K562 (cell line): ENCODE results near the gene CRADD. TPM values are rescaled to one million over a fixed set of nuclear protein-coding genes. Genes with fewer than 3 reads are reported as not detected.

ENCODE experiments used
- ATAC-seq: fragments of 200-7000 bp; cut with Tn5 transposase; 3 replicates; pipeline ENCODE4 v1.9.1; 2020; ENCODE audit warnings: moderate library complexity
- BruUV-seq: library from RNA; stranded (reverse); fragments of 400-500 nt; replicated peaks from 2 replicates; lab custom pipeline; 2021; lab: Mats Ljungman, UMichigan
- CTCF ChIA-PET: fragments of 300-600 bp; formaldehyde crosslinking; extraction: SDS; loops from one replicate; lab custom pipeline; 2021; ENCODE audit warnings: low intra/inter-chr PET ratio; lab: Yijun Ruan, JAX
- POLR2A ChIA-PET: fragments of 300-600, 350-650 bp; sonication (Branson Sonifier 250); formaldehyde crosslinking; extraction: SDS; loops from one replicate; lab custom pipeline; 2021; ENCODE audit warnings: antibody characterized with exemption, inconsistent platforms; lab: Yijun Ruan, JAX
- DNase-seq, 4 experiments: peaks; one replicate each; pipeline versions ENCODE4 v3.0.0 to v3.0.0-alpha.2; 2011 to 2018; ENCODE audit warnings: low spot score in 3 of 4, mixed read lengths in 3 of 4; ENCODE audit errors: extremely low read depth in 1 of 4
- FAIRE-seq: peaks from 2 replicates; lab custom pipeline; 2011; peaks lifted over from hg19 to GRCh38; lab: Jason Lieb, UNC
- H2AFZ ChIP-seq: 2 replicates; pipeline ENCODE4 v1.6.0; 2011; ENCODE audit warnings: low read depth, low read length, control low read depth, inconsistent platforms
- H3K27ac ChIP-seq: fragments of 200-600 bp; 3 replicates; pipeline ENCODE4 v1.8.0; 2011; ENCODE audit warnings: low read depth, mild to moderate bottlenecking, control low read depth, inconsistent platforms, low read length, moderate library complexity, mixed read lengths; ENCODE audit errors: extremely low read depth
- H3K27me3 ChIP-seq, 2 experiments: fragments of 300-600 bp in 1 of 2; 2 replicates in 1 of 2; 3 replicates in 1 of 2; pipeline versions ENCODE4 v1.6.0 to v1.8.0; 2011; ENCODE audit warnings: inconsistent platforms in 2 of 2, low read length in 2 of 2, mild to moderate bottlenecking in 1 of 2, mixed read lengths in 1 of 2, moderate library complexity in 1 of 2; ENCODE audit not compliant: control insufficient read depth in 2 of 2, insufficient read depth in 2 of 2
- H3K36me3 ChIP-seq: fragments of 300-600 bp; 3 replicates; pipeline ENCODE4 v1.8.0; 2011; ENCODE audit warnings: mild to moderate bottlenecking, low read length, inconsistent platforms; ENCODE audit not compliant: control insufficient read depth, insufficient read depth
- H3K4me1 ChIP-seq, 2 experiments: fragments of 200-600 bp in 1 of 2; replicated peaks in 1 of 2; 2 replicates in 1 of 2; 3 replicates in 1 of 2; pipeline versions ENCODE4 v1.5.1 to v1.8.0; 2011; ENCODE audit warnings: inconsistent platforms in 2 of 2, low read length in 2 of 2, mild to moderate bottlenecking in 1 of 2, mixed read lengths in 1 of 2, moderate library complexity in 1 of 2; ENCODE audit not compliant: control insufficient read depth in 2 of 2, insufficient read depth in 2 of 2
- H3K4me2 ChIP-seq: 2 replicates; pipeline ENCODE4 v1.6.1; 2011; ENCODE audit warnings: low read length, control low read depth, inconsistent platforms, mixed read lengths; ENCODE audit not compliant: insufficient read depth
- H3K4me3 ChIP-seq: fragments of 200-600 bp; sonication (generic), shearing (Covaris generic); 2 replicates; pipeline ENCODE4 v1.5.1; 2016; ENCODE audit warnings: control low read depth, inconsistent platforms
- H3K79me2 ChIP-seq: fragments of 200-600 bp; 3 replicates; pipeline ENCODE4 v1.8.0; 2011; ENCODE audit warnings: low read length, inconsistent platforms; ENCODE audit not compliant: control insufficient read depth, insufficient read depth
- H3K9ac ChIP-seq, 2 experiments: 2 replicates each; pipeline versions ENCODE4 v1.6.0 to v1.6.1; 2011; ENCODE audit warnings: low read depth in 2 of 2, low read length in 2 of 2, control low read depth in 1 of 2, inconsistent platforms in 1 of 2, mild to moderate bottlenecking in 1 of 2, mixed read lengths in 1 of 2; ENCODE audit not compliant: insufficient read depth in 1 of 2
- H3K9me1 ChIP-seq: one replicate; pipeline ENCODE4 v1.6.0; 2011; ENCODE audit warnings: inconsistent platforms, mild to moderate bottlenecking, low read length, moderate library complexity; ENCODE audit not compliant: control insufficient read depth, insufficient read depth
- H3K9me3 ChIP-seq: replicated peaks from 2 replicates; pipeline ENCODE4 v1.5.1; 2011; ENCODE audit warnings: low read depth, low read length, inconsistent platforms; ENCODE audit not compliant: control insufficient read depth, insufficient read depth
- H4K20me1 ChIP-seq: replicated peaks from 2 replicates; pipeline ENCODE4 v1.6.1; 2011; ENCODE audit warnings: low read length, inconsistent platforms, mixed read lengths; ENCODE audit not compliant: control insufficient read depth, insufficient read depth
- HMBOX1 ChIP-seq: sonication (generic); IDR thresholded peaks from 2 replicates; pipeline ENCODE4 v1.6.1; 2016
- HNRNPL ChIP-seq: fragments of 200-400 bp; formaldehyde crosslinking; IDR thresholded peaks from 2 replicates; pipeline ENCODE4 v1.6.1; 2017; ENCODE audit warnings: low read depth, mild to moderate bottlenecking, low read length
- NUFIP1 ChIP-seq: fragments of 450-650 bp; IDR thresholded peaks from 2 replicates; pipeline ENCODE4 v1.6.1; 2018; ENCODE audit not compliant: partially characterized antibody
- PHF8 ChIP-seq: fragments of 200-600 bp; sonication (generic); IDR thresholded peaks from 2 replicates; pipeline ENCODE4 v1.6.1; 2012; ENCODE audit warnings: mixed run types, mild to moderate bottlenecking, inconsistent platforms, low read length, moderate library complexity, borderline replicate concordance
- SOX6 ChIP-seq: fragments of 450-650 bp; IDR thresholded peaks from 2 replicates; pipeline ENCODE4 v1.6.1; 2014; ENCODE audit warnings: mild to moderate bottlenecking
- ZBTB40 ChIP-seq, 2 experiments: fragments of 450-650 bp in 1 of 2; sonication (generic) in 1 of 2; formaldehyde crosslinking in 1 of 2; IDR thresholded peaks; 2 replicates each; pipeline versions ENCODE4 v1.7.1 to v1.9.0; 2016 to 2022; ENCODE audit warnings: inconsistent platforms in 1 of 2, mild to moderate bottlenecking in 1 of 2, missing genetic modification reagents in 1 of 2
- ZNF217 ChIP-seq: sonication (generic); formaldehyde crosslinking; IDR thresholded peaks from 2 replicates; pipeline ENCODE4 v1.8.0; 2022; ENCODE audit warnings: mild to moderate bottlenecking, missing genetic modification reagents
- ZNF644 ChIP-seq: fragments of 200-800 bp; sonication (Bioruptor generic); IDR thresholded peaks from 2 replicates; pipeline ENCODE4 v1.6.1; 2016; ENCODE audit warnings: low read depth, missing genetic modification characterization, missing compliant biosample characterization
- ZNF655 ChIP-seq: fragments of 250-450 bp; sonication (Bioruptor Pico); IDR thresholded peaks from 2 replicates; pipeline ENCODE4 v1.5.0; 2021
- WGBS: fragments of 100-300 bp; shearing (Covaris generic); methylation state at CpG from one replicate; pipeline ENCODE4 v1.1.6; 2016; ENCODE audit warnings: low coverage, mixed read lengths; ENCODE audit not compliant: insufficient coverage; ENCODE audit errors: missing lambda C conversion rate; 5-methylcytosine and 5-hydroxymethylcytosine counted together
- in situ Hi-C: fragments of 300-500 bp; cut with MboI; formaldehyde crosslinking; loops from 4 replicates; pipeline ENCODE4 v1.15.0; 2018; ENCODE audit warnings: inconsistent platforms, mixed read lengths
- intact Hi-C: fragments of 100-400 bp; cut with micrococcal nuclease; formaldehyde crosslinking; loops from 2 replicates; pipeline ENCODE4 v1.14.2; 2022
- polyA plus RNA-seq, 8 experiments: library from polyadenylated mRNA; depleted of rRNA in 4 of 8; stranded (reverse) in 5 of 8; unstranded in 3 of 8; fragments of >200 nt; fragmentation: Nextera tagmentation in 2 of 8; fragmentation: Illumina TruSeq in 1 of 8; extraction: Ambion mirVana in 2 of 8; extraction: Trizol in 1 of 8; gene quantifications; 2 replicates each; pipeline versions ENCODE4 v1.2.1 to v1.2.3, GENCODE V29; 2011 to 2014; ENCODE audit warnings: inconsistent platforms in 1 of 8, missing spikeins in 1 of 8
- total RNA-seq, 7 experiments: library from RNA; depleted of rRNA in 6 of 7; stranded (reverse); fragments of >200 nt in 6 of 7; fragmentation: Illumina TruSeq in 2 of 7; extraction: Trizol in 2 of 7; gene quantifications; 2 replicates each; pipeline versions ENCODE4 v1.2.1 to v1.2.3, GENCODE V29; 2011 to 2021; ENCODE audit warnings: low replicate concordance in 1 of 7

The CRADD gene
- total and polyA plus RNA-seq, 9 of the 15 experiments (the other 6 are each of a cell fraction or from before 2014, with no cell fraction given), result 20.5 to 41.1 (median 25.9) TPM

- FAIRE-seq (no peak), DNase-seq (peak in 1 of 4 experiments; percentile 29), ATAC-seq (peak; percentile 28)
- Histone ChIP-seq H3K27ac (peak overlapping the region; percentile 61), H3K36me3 (no peaks in the 10 kb centered on the region), H3K4me2 (no peak overlapping the region), H3K4me3 (no peak overlapping the region), H3K27me3 (no peaks in the 10 kb centered on the region), H3K9ac (peak overlapping the region in 1 of 2 experiments; percentile 26; a peak in 2 of 4 replicates), H2AFZ (peak overlapping the region; percentile 55), H3K4me1 (peaks cover 24 to 74% of the 10 kb centered on the region in 2 experiments), H3K79me2 (peaks cover 25% of the 10 kb centered on the region; the same call in 2 of the 3 replicates), H4K20me1 (no peaks in the 10 kb centered on the region), H3K9me1 (no peaks in the 10 kb centered on the region), H3K9me3 (no peaks in the 10 kb centered on the region)
- ChIA-PET POLR2A (interaction anchor here (0.6 to 2.3 kb wide), 9 partner anchors 9 to 192 kb away, joined by 3 to 9 read pairs (median 4); no protein-coding TSS in a partner anchor), CTCF (interaction anchor here (1.5 kb wide), 1 partner anchor 193 kb away, joined by 3 read pairs; no protein-coding TSS in a partner anchor)
- intact Hi-C loops (loop anchor here (2.0 to 10.0 kb wide), 4 partner anchors 170 to 777 kb away; no protein-coding TSS in a partner anchor), in situ Hi-C loops (loop anchor here (10.0 kb wide), 1 partner anchor 257 kb away; no protein-coding TSS in a partner anchor)
- 9% methylated on average over 3 of the region's 3 CpGs for WGBS
- BruUV-seq, result no TSS peak
- no peak for TF ChIP-seq ZNF217
- no peak for TF ChIP-seq NUFIP1
- peak; percentile 71; the same call in 1 of the 2 replicates for TF ChIP-seq ZNF644 (tag)
- TF ChIP-seq HMBOX1, result no peak
- 0 out of 2 replicates have a peak, but pooled peaks have one; percentile 33 for TF ChIP-seq SOX6
- no peak for TF ChIP-seq HNRNPL
- TF ChIP-seq ZNF655 (CRISPR knock-in tag), result no peak
- TF ChIP-seq ZBTB40 (IDR thresholded peaks at IDR 0.05), result peak; percentile 45; the same call in 1 of the 2 replicates
- TF ChIP-seq ZBTB40 (CRISPR knock-in tag; IDR thresholded peaks at IDR 0.05), result no peak
- TF ChIP-seq PHF8, result no peak
These were observed 85.0 kb downstream of the CRADD start for GRCh38 chr12:93762059-93762719.
